ENCODE data around the gene LASP1NB.
A peak's percentile ranks its signal among the peaks of the same experiment; 100 is the strongest.

GRCh38 chr17:38943607-38944006 is 18.2 kb downstream of the LASP1NB start:
- TF ChIP-seq CTCF (conservative IDR thresholded peaks at IDR 0.05; ENCODE audit: low read depth, low read length) (no peak), RCOR1 (IDR thresholded peaks at IDR 0.05; ENCODE audit: insufficient replicate concordance, low read length) (no peak), MAFK (IDR thresholded peaks at IDR 0.05; ENCODE audit: low read depth, low read length) (no peak), USF2 (IDR thresholded peaks at IDR 0.05; ENCODE audit: low read depth, low read length) (no peak), CEBPB (IDR thresholded peaks at IDR 0.05; ENCODE audit: low read depth, low read length) (peak; percentile 54; the same call in 1 of the 2 replicates), RFX5 (IDR thresholded peaks at IDR 0.05; ENCODE audit: low read depth, low read length) (no peak), FOS (IDR thresholded peaks at IDR 0.05; ENCODE audit: low read depth, low read length) (no peak), RAD21 (IDR thresholded peaks at IDR 0.05; ENCODE audit: low read length) (no peak), SMC3 (IDR thresholded peaks at IDR 0.05; ENCODE audit: low read depth, low read length) (no peak)

All from IMR-90 (cell line).